ENCODE measurements around the gene THOC6.
A peak's percentile ranks its signal among the peaks of the same experiment; 100 is the strongest.
"Not testable (repeated sequence)": the region's sequence is repeated elsewhere in the genome, so short reads cannot be mapped to it uniquely, and the experiment has no call there.

Gene THOC6

DNA sequence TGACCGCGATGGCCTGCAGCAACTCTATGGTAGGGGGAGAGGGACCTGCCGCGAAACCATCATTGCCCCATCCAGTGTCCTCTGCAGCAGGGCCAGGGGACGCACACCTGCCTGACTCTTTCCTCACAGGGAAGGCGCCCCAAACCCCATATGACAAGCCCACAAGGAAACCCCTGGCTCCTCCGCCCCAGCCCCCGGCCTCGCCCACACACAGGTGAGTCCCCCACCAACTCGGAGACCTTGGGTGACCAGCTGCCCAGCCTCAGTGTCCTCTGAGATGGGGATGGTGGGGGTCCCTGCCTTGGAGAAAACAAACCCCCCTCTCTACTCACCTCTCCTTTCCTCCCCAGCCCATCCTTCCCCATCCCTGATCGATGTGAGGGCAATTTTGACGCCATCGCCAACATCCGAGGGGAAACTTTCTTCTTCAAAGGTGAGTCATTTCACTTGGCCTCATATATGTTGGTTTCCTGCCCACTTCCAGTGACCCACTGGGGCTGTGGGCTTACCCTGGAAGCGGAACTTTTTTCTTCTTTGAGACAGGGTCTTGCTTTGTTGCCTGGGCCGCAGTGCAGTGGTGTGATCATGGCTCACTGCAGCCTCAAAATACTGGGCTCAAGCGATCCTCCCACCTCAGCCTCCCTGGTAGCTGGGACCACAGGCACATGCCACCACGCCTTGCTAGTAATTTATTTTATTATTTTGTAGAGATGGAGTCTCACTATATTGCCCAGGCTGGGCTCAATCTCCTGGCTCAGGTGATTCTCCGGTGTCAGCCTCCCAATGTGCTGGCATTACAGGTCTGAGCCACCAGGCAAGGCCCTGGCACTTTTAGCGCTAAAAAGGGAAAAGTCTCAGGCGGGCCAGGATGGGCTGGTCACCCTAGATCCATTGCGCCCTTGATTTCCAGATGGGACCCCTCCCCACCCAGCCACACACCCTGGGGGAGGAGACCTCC is 33.6 kb downstream of the THOC6 start:
- no peak for DNase-seq

GRCh38 chr16:3058139-3059030 is 34.5 kb downstream of the THOC6 start:
- peak; percentile 32 to 56 (median 36) for DNase-seq

DNA sequence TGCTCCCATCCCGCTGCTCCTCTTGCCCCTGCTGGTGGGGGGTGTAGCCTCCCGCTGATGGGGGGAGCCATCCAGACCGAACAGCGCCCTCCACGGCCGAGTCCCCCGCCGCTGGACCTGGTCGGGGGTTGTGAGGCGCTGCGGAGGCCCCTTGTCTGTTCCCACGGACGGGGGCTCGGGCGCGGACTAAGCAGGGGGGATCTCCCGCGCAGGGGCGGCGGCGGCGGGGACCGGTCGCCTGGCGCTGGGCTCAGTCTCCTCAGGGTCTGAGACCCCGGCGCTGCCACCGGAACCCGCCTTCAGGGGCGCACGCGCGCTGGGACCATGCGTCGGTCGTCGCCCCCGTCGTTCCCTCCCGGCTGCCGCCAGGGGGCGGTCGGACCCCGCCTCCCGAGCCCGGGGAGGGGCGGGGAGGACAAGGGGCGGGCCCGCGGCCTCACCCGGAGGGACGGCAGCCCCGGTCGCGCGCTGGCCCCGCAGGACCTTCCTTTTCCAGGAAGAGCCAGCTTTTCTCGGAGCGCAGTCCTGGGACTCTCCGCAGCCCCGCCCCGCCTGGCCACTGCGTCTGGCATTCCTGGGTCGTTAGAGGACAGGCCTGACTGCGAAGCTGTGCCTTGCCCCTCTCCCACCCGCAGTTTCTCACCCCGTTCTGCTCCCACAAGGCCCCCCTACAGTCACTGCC is 35.3 kb downstream of the THOC6 start:
- peak; percentile 81 to 92 (median 87) for DNase-seq

- no peak for DNase-seq
Measured at GRCh38 chr16:3059723-3060242, 35.9 kb downstream of the THOC6 start.

GRCh38 chr16:3060339-3061127 is 36.7 kb downstream of the THOC6 start:
- no peak for DNase-seq

DNA sequence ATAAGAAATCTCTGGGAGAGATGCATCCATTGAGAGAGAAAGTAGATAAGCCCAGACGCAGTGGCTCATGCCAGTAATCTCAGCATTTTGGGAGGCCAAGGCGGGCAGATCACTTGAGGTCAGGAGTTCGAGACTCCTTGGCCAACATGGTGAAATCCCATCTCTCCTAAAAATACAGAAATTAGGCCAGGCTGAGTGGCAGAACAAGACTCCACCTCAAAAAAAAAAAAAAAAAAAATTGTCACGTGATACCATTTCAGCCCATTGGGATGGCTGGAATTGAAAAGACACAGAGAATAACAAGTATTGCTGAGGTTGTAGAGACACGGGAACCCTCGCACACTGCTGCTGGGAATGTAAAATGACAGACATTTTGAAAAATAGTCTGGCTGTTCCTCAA is 38.7 kb downstream of the THOC6 start:
- DNase-seq = no peak

DNA sequence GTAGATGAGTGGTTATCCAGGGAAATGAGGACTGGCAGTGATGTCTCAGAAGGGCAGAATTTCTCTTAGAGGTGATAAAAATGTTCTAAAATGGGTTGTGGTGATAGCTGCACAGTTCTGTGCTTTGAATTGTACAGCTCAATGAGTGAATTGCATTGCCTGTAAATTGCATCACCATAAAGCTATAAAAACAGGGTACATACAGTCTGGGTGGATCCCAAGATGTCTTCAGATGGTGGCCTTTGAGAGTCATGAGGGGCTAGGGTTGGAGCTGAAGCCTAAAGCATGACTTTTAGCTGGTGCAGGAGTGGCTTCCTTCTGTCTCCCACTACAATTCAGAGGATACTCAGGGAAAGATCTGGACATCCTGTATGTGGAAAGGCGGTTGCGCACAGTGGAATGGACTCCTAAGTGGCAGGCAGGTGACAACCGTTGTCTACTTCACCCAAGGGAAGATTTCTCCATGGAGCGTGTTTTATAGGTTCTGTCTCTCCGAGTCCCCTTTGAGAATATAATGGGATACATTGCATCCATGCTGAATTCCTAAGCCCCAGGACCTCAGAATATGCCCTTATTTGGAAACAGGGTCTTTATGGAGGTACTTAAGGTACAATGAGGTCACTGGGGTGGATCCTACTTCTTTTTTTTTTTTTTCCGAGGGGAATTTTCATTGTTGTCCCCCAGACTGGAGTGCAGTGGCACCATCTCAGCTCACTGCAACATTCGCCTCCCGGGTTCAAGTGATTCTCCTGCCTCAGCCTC is 40.0 kb downstream of the THOC6 start:
- DNase-seq = no peak

GRCh38 chr16:3065069-3065741 is 41.4 kb downstream of the THOC6 start, which contains the start of gene IL32:
Gene IL32 (plus strand): TSS chr16:3065640. CDS start chr16:3065812, 172 bp downstream.
- no peak for DNase-seq

DNA sequence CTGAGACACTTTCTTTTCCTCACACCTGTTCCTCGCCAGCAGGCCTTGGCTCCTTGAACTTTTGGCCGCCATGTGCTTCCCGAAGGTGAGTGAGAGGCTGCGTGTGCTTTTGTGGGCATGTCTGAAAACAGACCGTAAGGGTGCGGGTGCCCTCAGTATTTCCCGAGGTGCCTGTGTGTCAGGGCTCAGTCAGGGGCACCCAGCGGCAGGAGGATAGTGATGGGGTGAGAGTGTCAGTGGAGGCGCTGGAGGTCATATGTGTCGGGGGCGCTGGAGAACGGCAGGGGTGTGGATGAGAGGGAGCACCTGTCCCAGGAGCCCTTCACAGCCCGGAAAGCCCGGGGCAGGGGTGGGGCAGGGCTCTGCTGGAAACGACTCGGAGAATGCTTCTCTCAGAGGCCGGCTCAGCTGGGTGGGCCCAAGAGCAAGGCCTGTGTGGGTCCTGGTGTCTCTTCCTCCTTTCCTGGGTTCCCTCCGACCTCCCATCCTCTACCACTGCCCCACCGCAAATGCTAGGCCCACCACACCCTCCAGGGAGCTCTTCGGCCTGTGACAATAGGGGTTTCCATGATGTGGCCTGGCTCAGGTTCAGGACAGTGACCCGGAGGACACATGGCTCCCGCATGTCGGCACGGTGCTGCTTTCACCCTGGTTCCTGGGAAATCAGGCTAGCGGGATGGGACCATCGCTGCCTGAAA is 42.1 kb downstream of the THOC6 start:
- DNase-seq = no peak

DNA sequence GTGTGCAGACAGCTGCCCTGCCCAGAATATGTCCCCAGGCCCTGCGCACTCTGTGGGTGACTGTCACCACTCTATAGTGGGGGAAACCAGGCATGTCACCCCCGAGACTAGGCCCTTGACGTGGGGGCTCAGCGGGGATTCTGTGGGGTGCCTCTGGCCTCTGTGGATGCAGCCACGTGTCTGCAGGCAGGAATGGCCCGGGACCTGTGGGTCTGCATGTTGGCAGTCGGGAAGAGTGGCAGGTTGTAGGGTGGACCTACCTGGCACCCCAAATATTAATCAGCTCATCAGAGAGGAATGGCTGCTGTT is 42.6 kb downstream of the THOC6 start:
- DNase-seq = no peak

GRCh38 chr16:3068487-3068886 is 44.7 kb downstream of the THOC6 start:
- DNase-seq = no peak

DNA sequence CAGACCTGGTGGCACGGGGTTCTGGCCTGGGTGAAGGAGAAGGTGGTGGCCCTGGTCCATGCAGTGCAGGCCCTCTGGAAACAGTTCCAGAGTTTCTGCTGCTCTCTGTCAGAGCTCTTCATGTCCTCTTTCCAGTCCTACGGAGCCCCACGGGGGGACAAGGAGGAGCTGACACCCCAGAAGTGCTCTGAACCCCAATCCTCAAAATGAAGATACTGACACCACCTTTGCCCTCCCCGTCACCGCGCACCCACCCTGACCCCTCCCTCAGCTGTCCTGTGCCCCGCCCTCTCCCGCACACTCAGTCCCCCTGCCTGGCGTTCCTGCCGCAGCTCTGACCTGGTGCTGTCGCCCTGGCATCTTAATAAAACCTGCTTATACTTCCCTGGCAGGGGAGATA is 45.3 kb downstream of the THOC6 start:
- not testable (repeated sequence) for DNase-seq

GRCh38 chr16:3070608-3071111 is 46.8 kb downstream of the THOC6 start:
- DNase-seq = no peak

- DNase-seq = no peak
Measured at GRCh38 chr16:3071655-3072054, 47.8 kb downstream of the THOC6 start.

GRCh38 chr16:3072148-3072547 is 48.3 kb downstream of the THOC6 start:
- not testable (repeated sequence) for DNase-seq

DNA sequence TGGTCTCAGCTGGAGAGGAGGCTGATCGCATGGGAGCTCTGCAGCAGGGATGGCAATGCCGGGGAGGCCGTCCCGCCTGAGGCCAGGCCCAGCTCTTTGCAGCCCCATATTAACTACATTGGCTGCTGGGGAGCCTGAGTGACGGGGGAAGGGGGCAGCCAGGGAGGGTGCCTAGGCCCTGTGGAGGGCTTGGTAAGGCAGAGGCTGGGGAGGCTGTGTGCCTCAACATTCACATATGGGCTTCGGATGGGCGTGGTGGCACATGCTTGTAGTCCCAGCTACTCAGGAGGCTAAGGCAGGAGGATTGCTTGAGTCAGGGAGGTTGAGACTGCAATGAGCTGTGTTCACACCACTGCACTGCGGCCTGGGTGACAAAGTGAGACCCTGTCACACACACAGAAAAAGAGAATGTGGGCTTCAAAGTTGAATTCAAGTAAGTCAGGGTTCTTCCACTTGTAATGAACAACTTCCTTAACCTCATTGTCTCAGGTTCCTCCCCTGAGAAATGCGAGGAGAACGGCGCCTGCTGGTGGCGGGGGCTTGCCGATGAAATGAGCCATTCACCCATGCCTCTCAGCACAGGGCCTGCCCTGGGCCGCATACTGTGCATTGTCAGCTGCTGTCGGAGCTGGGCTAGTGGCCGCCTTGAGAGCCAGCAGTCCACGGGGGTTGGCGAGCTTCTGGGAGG is 48.9 kb downstream of the THOC6 start:
- DNase-seq = not testable (repeated sequence)

GRCh38 chr16:3073448-3073847 is 49.6 kb downstream of the THOC6 start:
- DNase-seq = no peak

DNA sequence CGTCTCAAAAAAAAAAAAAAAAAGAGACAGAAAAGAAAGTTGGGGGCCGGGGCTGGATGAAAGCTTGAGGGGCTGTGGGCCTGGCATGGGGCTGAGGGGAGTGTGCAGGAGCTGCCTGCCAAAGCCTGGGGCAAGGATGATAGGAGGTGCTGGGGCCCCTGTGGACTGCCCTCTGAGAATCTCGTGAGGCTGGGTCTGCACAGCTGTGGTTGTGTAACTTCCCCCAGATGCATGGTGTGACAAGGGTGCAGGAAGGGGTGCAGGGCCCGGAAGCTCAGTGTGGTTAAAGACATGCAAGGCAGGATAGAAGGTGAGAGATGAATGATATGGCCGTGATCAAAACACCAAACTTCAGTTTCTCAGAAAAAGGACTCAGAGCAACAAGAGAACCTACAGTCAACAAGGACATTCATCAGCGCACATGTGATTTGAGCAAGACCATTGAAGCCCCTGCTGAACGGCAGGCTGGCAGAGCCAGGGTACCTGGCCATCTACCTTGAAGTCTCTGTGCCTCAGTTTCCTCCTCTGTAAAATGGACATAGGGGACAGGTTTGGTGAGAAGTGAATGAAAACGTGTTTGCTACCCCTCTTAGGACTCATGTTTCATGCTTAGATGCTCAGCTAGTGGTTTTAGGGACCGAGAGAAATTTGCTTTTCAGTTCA is 51.2 kb downstream of the THOC6 start:
- no peak for DNase-seq

DNA sequence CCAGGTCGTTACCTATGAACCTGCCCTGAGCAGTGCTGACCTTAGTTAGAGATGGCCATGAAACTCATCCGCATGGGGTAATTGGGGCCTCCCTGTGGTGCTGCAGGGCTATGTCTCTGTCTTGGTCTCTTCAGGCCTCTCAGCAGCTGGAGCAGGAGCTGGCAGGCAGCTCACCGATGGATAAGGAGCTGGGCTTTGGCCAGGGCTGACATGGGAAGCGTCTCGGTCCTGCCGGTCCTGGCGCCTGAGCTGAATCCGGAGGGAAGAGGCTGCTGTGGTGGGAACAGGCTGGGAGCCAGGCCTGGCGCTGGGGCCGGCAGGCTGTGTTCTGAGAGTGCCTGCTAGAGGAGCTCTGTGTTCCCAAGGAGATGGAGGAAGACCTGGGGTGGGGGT is 51.7 kb downstream of the THOC6 start:
- no peak for DNase-seq
